ENCODE measurements around the gene NRXN2.

Gene NRXN2

DNA sequence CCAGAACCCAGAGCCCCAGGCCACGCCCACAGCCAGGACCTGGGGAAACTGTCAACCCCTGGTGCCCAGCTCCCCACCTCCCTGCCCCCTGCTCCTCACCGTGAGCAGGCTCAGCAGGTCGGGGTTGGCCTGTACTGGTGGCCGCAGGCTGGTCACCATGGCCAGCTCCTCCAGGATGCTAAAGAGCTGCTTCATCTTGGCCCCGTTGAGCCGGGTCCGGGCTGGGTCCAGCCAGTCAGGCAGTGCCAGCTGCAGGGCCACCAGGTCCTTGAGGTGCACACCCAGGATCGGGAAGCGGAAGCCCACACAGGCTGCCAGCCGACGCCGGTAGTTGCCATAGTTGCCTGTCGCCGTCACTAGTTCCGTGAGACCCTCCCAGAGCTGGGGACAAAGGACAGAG lies 13.7 kb upstream of the NRXN2 start:
- Histone ChIP-seq H3F3A (ENCODE audit: low read depth) (no peaks in the 10 kb centered on the region), H3K36me3 (ENCODE audit: insufficient read depth, low read length) (peaks cover 19% of the 10 kb centered on the region; the same call in 1 of the 2 replicates), H3K4me3 (ENCODE audit: low read length, poor library complexity, severe bottlenecking) (no peak overlapping the region), H4K20me1 (ENCODE audit: insufficient read depth, low read length, poor library complexity, severe bottlenecking) (peaks cover 3% of the 10 kb centered on the region), H2AFZ (ENCODE audit: low read length) (no peak overlapping the region), H3K9ac (ENCODE audit: low read depth, low read length, poor library complexity, severe bottlenecking) (no peak overlapping the region), H3K79me2 (ENCODE audit: insufficient read depth, low read length) (peaks cover 11% of the 10 kb centered on the region), H3K4me1 (ENCODE audit: insufficient read depth, low read length, poor library complexity, severe bottlenecking) (peaks cover 8% of the 10 kb centered on the region), H3K9me2 (replicated peaks; ENCODE audit: low read depth, low read length) (no peaks in the 10 kb centered on the region), H3K4me2 (ENCODE audit: low read depth, low read length, poor library complexity, severe bottlenecking) (no peak overlapping the region), H3K9me3 (ENCODE audit: insufficient read depth, low read depth, low read length) (no peaks in the 10 kb centered on the region), H3K27me3 (ENCODE audit: insufficient read depth, low read length, poor library complexity, severe bottlenecking) (no peaks in the 10 kb centered on the region)
- no peak for TF ChIP-seq EZH2phosphoT487 (IDR thresholded peaks at IDR 0.05; ENCODE audit: borderline replicate concordance)
- TF ChIP-seq, protein P1, sequence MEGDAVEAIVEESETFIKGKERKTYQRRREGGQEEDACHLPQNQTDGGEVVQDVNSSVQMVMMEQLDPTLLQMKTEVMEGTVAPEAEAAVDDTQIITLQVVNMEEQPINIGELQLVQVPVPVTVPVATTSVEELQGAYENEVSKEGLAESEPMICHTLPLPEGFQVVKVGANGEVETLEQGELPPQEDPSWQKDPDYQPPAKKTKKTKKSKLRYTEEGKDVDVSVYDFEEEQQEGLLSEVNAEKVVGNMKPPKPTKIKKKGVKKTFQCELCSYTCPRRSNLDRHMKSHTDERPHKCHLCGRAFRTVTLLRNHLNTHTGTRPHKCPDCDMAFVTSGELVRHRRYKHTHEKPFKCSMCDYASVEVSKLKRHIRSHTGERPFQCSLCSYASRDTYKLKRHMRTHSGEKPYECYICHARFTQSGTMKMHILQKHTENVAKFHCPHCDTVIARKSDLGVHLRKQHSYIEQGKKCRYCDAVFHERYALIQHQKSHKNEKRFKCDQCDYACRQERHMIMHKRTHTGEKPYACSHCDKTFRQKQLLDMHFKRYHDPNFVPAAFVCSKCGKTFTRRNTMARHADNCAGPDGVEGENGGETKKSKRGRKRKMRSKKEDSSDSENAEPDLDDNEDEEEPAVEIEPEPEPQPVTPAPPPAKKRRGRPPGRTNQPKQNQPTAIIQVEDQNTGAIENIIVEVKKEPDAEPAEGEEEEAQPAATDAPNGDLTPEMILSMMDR (conservative IDR thresholded peaks at IDR 0.05; ENCODE audit: low read length): no peak

DNA sequence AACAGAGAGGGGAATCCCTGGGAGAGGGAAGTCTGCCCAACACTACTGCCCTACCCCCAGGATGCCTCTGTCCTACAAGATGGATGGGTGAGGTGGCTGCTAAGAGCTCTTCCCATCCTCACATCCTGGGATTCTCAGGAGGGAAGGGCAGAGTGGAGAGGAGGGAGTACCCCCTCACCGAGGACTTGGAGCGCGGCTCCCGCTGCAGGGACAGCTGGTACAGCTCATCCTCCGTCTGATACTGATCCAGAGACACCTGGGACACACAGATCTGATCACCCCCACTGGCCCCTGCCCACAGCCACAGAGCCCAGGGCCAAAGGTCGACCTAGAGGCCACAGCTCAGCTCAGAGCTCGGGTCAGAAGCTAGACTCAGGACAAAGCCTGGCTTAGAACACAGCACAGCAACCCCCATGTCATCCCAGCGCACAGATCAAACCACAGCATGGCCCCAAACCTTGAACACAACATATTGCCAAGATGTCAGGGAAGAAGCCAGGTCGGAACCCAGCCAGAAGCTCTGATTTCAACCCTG lies 12.8 kb upstream of the NRXN2 start:
- Histone ChIP-seq H3K9me2 (replicated peaks; ENCODE audit: low read depth, low read length) (no peaks in the 10 kb centered on the region), H3K79me2 (ENCODE audit: insufficient read depth, low read length) (peaks cover 2% of the 10 kb centered on the region; the same call in 1 of the 2 replicates), H3K27me3 (ENCODE audit: insufficient read depth, low read length, poor library complexity, severe bottlenecking) (no peaks in the 10 kb centered on the region), H3F3A (ENCODE audit: low read depth) (no peaks in the 10 kb centered on the region), H3K4me1 (ENCODE audit: insufficient read depth, low read length, poor library complexity, severe bottlenecking) (no peaks in the 10 kb centered on the region), H2AFZ (ENCODE audit: low read length) (no peak overlapping the region), H3K4me3 (ENCODE audit: low read length, poor library complexity, severe bottlenecking) (no peak overlapping the region), H3K36me3 (ENCODE audit: insufficient read depth, low read length) (peaks cover 19% of the 10 kb centered on the region; the same call in 1 of the 2 replicates), H3K9me3 (ENCODE audit: insufficient read depth, low read depth, low read length) (no peaks in the 10 kb centered on the region), H4K20me1 (ENCODE audit: insufficient read depth, low read length, poor library complexity, severe bottlenecking) (no peaks in the 10 kb centered on the region), H3K9ac (ENCODE audit: low read depth, low read length, poor library complexity, severe bottlenecking) (no peak overlapping the region), H3K4me2 (ENCODE audit: low read depth, low read length, poor library complexity, severe bottlenecking) (no peak overlapping the region)
- TF ChIP-seq, protein P1 (conservative IDR thresholded peaks at IDR 0.05; ENCODE audit: low read length): no peak
- no peak for TF ChIP-seq EZH2phosphoT487 (IDR thresholded peaks at IDR 0.05; ENCODE audit: borderline replicate concordance)

DNA sequence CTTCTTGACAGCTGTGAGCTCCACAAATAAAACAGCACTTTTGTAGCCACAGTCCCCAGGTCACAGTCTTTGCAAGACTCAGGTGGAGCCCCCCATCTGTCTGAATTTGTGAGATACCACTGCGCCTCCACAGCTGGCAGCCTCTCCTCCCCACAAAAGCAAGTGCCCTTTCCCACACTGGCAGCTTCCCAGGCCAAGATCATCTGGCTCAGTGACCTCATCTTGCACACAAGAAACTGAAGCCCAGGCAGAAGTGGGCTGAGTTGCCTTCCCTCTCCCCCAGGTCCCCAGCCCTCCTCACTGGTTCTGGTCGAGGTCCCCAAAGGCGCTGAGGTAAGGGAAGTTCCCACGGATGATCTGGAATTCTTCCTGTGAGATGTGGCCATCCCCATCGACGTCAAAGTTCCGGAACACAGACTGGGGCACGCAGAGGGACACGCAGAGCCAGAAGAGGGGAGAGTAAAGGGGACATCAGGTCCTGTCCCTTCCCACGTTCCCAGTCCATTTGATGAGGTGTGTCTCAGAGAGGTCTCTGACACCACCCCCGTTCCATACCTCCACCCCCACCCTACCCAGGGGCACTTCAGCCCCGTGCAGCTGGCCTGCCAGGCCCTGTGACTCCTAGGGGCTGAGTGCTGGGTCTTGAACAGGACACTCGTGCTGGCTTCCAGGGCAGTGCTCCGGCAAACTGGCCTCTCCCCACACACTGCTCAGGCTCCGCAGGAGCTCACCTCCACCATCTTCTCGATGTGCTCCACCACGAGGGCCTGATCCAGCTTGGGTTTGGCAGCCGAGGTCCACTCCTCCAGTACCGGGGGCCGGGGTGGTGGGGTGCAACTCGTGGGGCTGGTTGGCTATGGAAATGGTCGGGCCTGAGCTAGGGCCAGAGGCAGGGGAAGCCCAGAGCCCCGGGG lies 12.1 kb upstream of the NRXN2 start:
- Histone ChIP-seq H3K9me2 (replicated peaks; ENCODE audit: low read depth, low read length) (no peaks in the 10 kb centered on the region), H2AFZ (ENCODE audit: low read length) (no peak overlapping the region), H3K4me2 (ENCODE audit: low read depth, low read length, poor library complexity, severe bottlenecking) (no peak overlapping the region), H3K36me3 (ENCODE audit: insufficient read depth, low read length) (peaks cover 19% of the 10 kb centered on the region; the same call in 1 of the 2 replicates), H3K9me3 (ENCODE audit: insufficient read depth, low read depth, low read length) (no peaks in the 10 kb centered on the region), H3K79me2 (ENCODE audit: insufficient read depth, low read length) (no peaks in the 10 kb centered on the region), H4K20me1 (ENCODE audit: insufficient read depth, low read length, poor library complexity, severe bottlenecking) (no peaks in the 10 kb centered on the region), H3K4me3 (ENCODE audit: low read length, poor library complexity, severe bottlenecking) (no peak overlapping the region), H3F3A (ENCODE audit: low read depth) (no peaks in the 10 kb centered on the region), H3K4me1 (ENCODE audit: insufficient read depth, low read length, poor library complexity, severe bottlenecking) (no peaks in the 10 kb centered on the region), H3K9ac (ENCODE audit: low read depth, low read length, poor library complexity, severe bottlenecking) (no peak overlapping the region), H3K27me3 (ENCODE audit: insufficient read depth, low read length, poor library complexity, severe bottlenecking) (no peaks in the 10 kb centered on the region)
- TF ChIP-seq, protein P1 (conservative IDR thresholded peaks at IDR 0.05; ENCODE audit: low read length): no peak

All from Loucy (cell line).